Measurements from ENCODE around the gene LUC7L2. TPM values are rescaled to one million over a fixed set of nuclear protein-coding genes. Genes with fewer than 3 reads are reported as not detected.

LUC7L2 gene
- total RNA-seq, 2 donors from 2014 or later: 187 to 190 TPM

Other genes starting within 250 kb of the LUC7L2 start
- gene UBN2, start 128.7 kb upstream of the LUC7L2 start, total RNA-seq: 10 to 100 TPM; 15.4 to 17.8 TPM
- 1 to 10 TPM; 3.6 to 6.3 TPM for gene FMC1, start 18.6 kb upstream of the LUC7L2 start, total RNA-seq
- not detected for gene KLRG2, start 123.8 kb downstream of the LUC7L2 start, total RNA-seq
- gene CLEC2L, start 163.8 kb downstream of the LUC7L2 start, total RNA-seq: 1 to 10 TPM in 1 of 2 donors, not detected in 1; 2.6 TPM